A549 (cell line): ENCODE data around the gene CEMIP2. TPM values are rescaled to one million over a fixed set of nuclear protein-coding genes. Genes with fewer than 3 reads are reported as not detected.

Source experiments
- ATAC-seq, 2 experiments: fragments of 200-7000 bp in 1 of 2; fragments of >200 bp in 1 of 2; cut with Nextera tagmentation in 1 of 2; cut with Tn5 transposase in 1 of 2; 3 replicates each; pipeline versions ENCODE4 v1.8.0 to v1.9.1; 2018 to 2020; ENCODE audit warnings: mild to moderate bottlenecking in 1 of 2, moderate library complexity in 1 of 2
- CTCF ChIA-PET: fragments of 300-600 bp; sonication (Branson Sonifier 250); formaldehyde crosslinking; extraction: SDS; loops from one replicate; lab custom pipeline; 2021; ENCODE audit warnings: antibody characterized with exemption, inconsistent platforms; lab: Yijun Ruan, JAX
- POLR2A ChIA-PET: fragments of 350-600 bp; formaldehyde crosslinking; extraction: SDS; loops from one replicate; lab custom pipeline; 2021; ENCODE audit warnings: antibody characterized with exemption, inconsistent platforms; lab: Yijun Ruan, JAX
- DNase-seq, 2 experiments: peaks; one replicate each; pipeline versions ENCODE4 v3.0.0 to v3.0.0-alpha.2; 2011 to 2016; ENCODE audit warnings: low read depth in 1 of 2, low spot score in 1 of 2
- FAIRE-seq: peaks from 2 replicates; lab custom pipeline; 2011; peaks lifted over from hg19 to GRCh38; lab: Jason Lieb, UNC
- H3K27ac ChIP-seq, 2 experiments: fragments of >200 bp; sonication (Bioruptor Twin); formaldehyde crosslinking; 3 replicates each; pipeline ENCODE4 v1.5.1; 2016 to 2017
- H3K4me1 ChIP-seq: fragments of >200 bp; sonication (Bioruptor Twin); formaldehyde crosslinking; 3 replicates; pipeline ENCODE4 v1.6.1; 2016
- H3K4me2 ChIP-seq: fragments of >200 bp; sonication (Bioruptor Twin); formaldehyde crosslinking; 3 replicates; pipeline ENCODE4 v1.6.1; 2016
- H3K4me3 ChIP-seq: fragments of >200 bp; sonication (Bioruptor Twin); formaldehyde crosslinking; 3 replicates; pipeline ENCODE4 v1.5.1; 2016
- H3K9me3 ChIP-seq: fragments of >200 bp; sonication (Bioruptor Twin); formaldehyde crosslinking; 3 replicates; pipeline ENCODE4 v1.6.1; 2016
- CHD4 ChIP-seq: fragments of 200-600 bp; sonication (generic); IDR thresholded peaks from 2 replicates; pipeline ENCODE4 v1.6.1; 2016; ENCODE audit warnings: antibody characterized with exemption, mild to moderate bottlenecking, borderline replicate concordance
- EP300 ChIP-seq, 2 experiments: fragments of >200 bp; sonication (Bioruptor Twin); formaldehyde crosslinking; IDR thresholded peaks; 2 replicates in 1 of 2; 3 replicates in 1 of 2; pipeline ENCODE4 v1.6.1; 2016 to 2017
- FOSL2 ChIP-seq, 2 experiments: fragments of 450-650 bp in 1 of 2; fragments of >200 bp in 1 of 2; sonication (Bioruptor Twin) in 1 of 2; formaldehyde crosslinking; IDR thresholded peaks; 2 replicates each; pipeline versions ENCODE4 v1.5.0 to v1.6.1; 2016 to 2020; ENCODE audit warnings: mild to moderate bottlenecking in 1 of 2, moderate library complexity in 1 of 2
- FOXS1 ChIP-seq: fragments of 250-450 bp; sonication (Bioruptor Pico); IDR thresholded peaks from 2 replicates; pipeline ENCODE4 v1.5.0; 2020; ENCODE audit warnings: mild to moderate bottlenecking, moderate library complexity
- GATA3 ChIP-seq: IDR thresholded peaks from 2 replicates; pipeline ENCODE4 v1.6.1; 2012; ENCODE audit warnings: borderline replicate concordance
- HEYL ChIP-seq: fragments of 250-450 bp; sonication (Bioruptor Pico); IDR thresholded peaks from 2 replicates; pipeline ENCODE4 v1.8.0; 2021; ENCODE audit warnings: mild to moderate bottlenecking, moderate library complexity
- KDM1A ChIP-seq: fragments of 200-600 bp; sonication (generic); IDR thresholded peaks from 2 replicates; pipeline ENCODE4 v1.6.1; 2016; ENCODE audit warnings: low read depth, mild to moderate bottlenecking
- MAFK ChIP-seq: fragments of 450-650 bp; IDR thresholded peaks from 2 replicates; pipeline ENCODE4 v1.6.1; 2014; ENCODE audit not compliant: partially characterized antibody
- NFE2L2 ChIP-seq: fragments of 150-350 bp; conservative IDR thresholded peaks from 2 replicates; pipeline ENCODE4 v1.6.1; 2014; ENCODE audit warnings: low read length
- PHF8 ChIP-seq: fragments of 200-600 bp; sonication (generic); IDR thresholded peaks from 2 replicates; pipeline ENCODE4 v1.6.1; 2016; ENCODE audit warnings: low read depth, mild to moderate bottlenecking, antibody characterized with exemption, moderate library complexity, borderline replicate concordance
- RAD21 ChIP-seq, 2 experiments: fragments of >200 bp in 1 of 2; sonication (Bioruptor Twin) in 1 of 2; formaldehyde crosslinking in 1 of 2; IDR thresholded peaks in 1 of 2; conservative IDR thresholded peaks in 1 of 2; 2 replicates in 1 of 2; 3 replicates in 1 of 2; pipeline ENCODE4 v1.6.1; 2012 to 2018; ENCODE audit warnings: inconsistent platforms in 1 of 2
- SREBF2 ChIP-seq: fragments of 450-650 bp; IDR thresholded peaks from 2 replicates; pipeline ENCODE4 v1.6.1; 2014; ENCODE audit warnings: mild to moderate bottlenecking, moderate library complexity
- TP53 ChIP-seq: fragments of 250-450 bp; sonication (Bioruptor Pico); IDR thresholded peaks from 2 replicates; pipeline ENCODE4 v1.5.0; 2021; ENCODE audit warnings: mild to moderate bottlenecking, moderate library complexity
- ZC3H11A ChIP-seq: fragments of 450-650 bp; IDR thresholded peaks from 2 replicates; pipeline ENCODE4 v1.6.1; 2014; ENCODE audit warnings: antibody characterized with exemption, mild to moderate bottlenecking
- ZSCAN20 ChIP-seq: fragments of 250-450 bp; sonication (Bioruptor Pico); IDR thresholded peaks from 2 replicates; pipeline ENCODE4 v1.8.0; 2022; ENCODE audit warnings: mild to moderate bottlenecking, moderate library complexity
- WGBS: methylation state at CpG from one replicate; pipeline ENCODE4 v1.1.6; 2017; ENCODE audit errors: missing lambda C conversion rate; 5-methylcytosine and 5-hydroxymethylcytosine counted together
- polyA plus RNA-seq, 4 experiments: library from polyadenylated mRNA; depleted of rRNA in 3 of 4; stranded (reverse); fragments of >200 nt; fragmentation: RNase III in 1 of 4; extraction: RNeasy Plus Mini Kit Qiagen cat#74134 plus additional on column Dnase treatment in 1 of 4; gene quantifications; 2 replicates in 3 of 4; 3 replicates in 1 of 4; pipeline ENCODE4 v1.2.3, GENCODE V29; 2011 to 2017
- TF ChIP-seq, protein P1 (sequence below): fragments of 150-350 bp; IDR thresholded peaks from 2 replicates; pipeline ENCODE4 v1.6.1; 2014; ENCODE audit warnings: low read depth, mild to moderate bottlenecking, low read length
- TF ChIP-seq, protein P2 (sequence below): IDR thresholded peaks from 2 replicates; pipeline ENCODE4 v1.6.1; 2012; ENCODE audit warnings: low read depth, borderline replicate concordance
- TF ChIP-seq, protein P3 (sequence below): IDR thresholded peaks from 2 replicates; pipeline ENCODE4 v1.6.1; 2012
- TF ChIP-seq, protein P4 (sequence below): IDR thresholded peaks from 2 replicates; pipeline ENCODE4 v1.6.1; 2012
- TF ChIP-seq, protein P5 (sequence below): fragments of >200 bp; sonication (Bioruptor Twin); formaldehyde crosslinking; IDR thresholded peaks from 3 replicates; pipeline ENCODE4 v1.6.1; 2016

Gene CEMIP2
- polyA plus RNA-seq, 2 of the 4 experiments (the other 2 are of a cell fraction): 146 to 161 TPM

DNA sequence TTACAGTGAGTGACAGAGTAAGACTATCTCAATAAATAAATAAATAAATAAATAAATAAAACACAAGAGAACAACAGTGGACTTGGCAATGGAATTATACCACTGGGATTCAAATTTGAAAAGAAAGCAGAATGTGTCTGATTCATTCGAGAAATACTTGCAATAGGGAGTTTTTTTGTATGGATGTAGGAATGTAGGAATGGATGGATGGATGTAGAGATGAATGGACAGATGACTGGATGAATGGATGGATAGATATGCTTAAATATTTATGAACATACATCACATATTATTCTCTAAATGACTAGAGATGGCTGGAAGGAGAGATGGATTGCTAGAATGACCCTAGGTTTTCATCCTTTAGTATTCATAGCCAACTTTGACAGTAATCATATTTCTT lies 22.0 kb upstream of the CEMIP2 start:
- TF ChIP-seq, protein P1, sequence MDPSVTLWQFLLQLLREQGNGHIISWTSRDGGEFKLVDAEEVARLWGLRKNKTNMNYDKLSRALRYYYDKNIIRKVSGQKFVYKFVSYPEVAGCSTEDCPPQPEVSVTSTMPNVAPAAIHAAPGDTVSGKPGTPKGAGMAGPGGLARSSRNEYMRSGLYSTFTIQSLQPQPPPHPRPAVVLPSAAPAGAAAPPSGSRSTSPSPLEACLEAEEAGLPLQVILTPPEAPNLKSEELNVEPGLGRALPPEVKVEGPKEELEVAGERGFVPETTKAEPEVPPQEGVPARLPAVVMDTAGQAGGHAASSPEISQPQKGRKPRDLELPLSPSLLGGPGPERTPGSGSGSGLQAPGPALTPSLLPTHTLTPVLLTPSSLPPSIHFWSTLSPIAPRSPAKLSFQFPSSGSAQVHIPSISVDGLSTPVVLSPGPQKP: no peak
- TF ChIP-seq NFE2L2: no peak
- no peak for TF ChIP-seq EP300 (IDR thresholded peaks at IDR 0.05)
- no peak for TF ChIP-seq KDM1A
- TF ChIP-seq PHF8: no peak
- no peak for TF ChIP-seq SREBF2
- no peak for TF ChIP-seq HEYL (CRISPR knock-in tag)
- TF ChIP-seq, protein P2, sequence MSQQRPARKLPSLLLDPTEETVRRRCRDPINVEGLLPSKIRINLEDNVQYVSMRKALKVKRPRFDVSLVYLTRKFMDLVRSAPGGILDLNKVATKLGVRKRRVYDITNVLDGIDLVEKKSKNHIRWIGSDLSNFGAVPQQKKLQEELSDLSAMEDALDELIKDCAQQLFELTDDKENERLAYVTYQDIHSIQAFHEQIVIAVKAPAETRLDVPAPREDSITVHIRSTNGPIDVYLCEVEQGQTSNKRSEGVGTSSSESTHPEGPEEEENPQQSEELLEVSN: no peak
- POLR2A ChIA-PET: interaction anchor here (0.9 kb wide), 1 partner anchor 22 kb away, joined by 3 read pairs; the partner anchor contains the start of gene CEMIP2
- H3K4me3 ChIP-seq: no peak overlapping the region
- no peak overlapping the region for H3K4me2 ChIP-seq
- CTCF ChIA-PET: interaction anchor here (1.3 kb wide), 1 partner anchor 29 kb away, joined by 4 read pairs; no protein-coding TSS in a partner anchor
- FAIRE-seq (no peak), ATAC-seq (no peak), DNase-seq (no peak)
- H3K9me3 ChIP-seq: no peaks in the 10 kb centered on the region
- H3K4me1 ChIP-seq: peaks cover 41% of the 10 kb centered on the region
- H3K27ac ChIP-seq: no peak overlapping the region
- 93% methylated on average over 1 of the region's 1 CpG for WGBS

DNA sequence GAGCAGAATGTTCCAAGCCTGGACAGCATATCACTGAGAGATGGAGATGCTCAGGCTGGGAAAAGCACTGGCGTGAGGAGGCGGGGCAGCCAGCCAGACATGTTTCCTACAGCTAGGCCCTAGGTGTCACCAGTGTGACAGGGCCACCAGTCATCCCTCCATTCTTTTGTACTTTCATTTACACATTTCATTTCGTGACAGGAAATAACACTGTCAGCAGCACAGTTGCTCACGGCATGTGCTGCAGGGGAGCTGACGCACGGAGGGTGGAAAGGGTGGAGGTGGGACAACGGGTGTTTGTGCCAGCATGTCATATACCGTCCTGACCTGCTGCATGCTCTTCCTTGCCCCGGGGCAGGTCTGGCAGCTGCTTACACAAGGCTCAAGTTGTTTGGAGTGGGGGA lies 14.8 kb upstream of the CEMIP2 start:
- CTCF ChIA-PET: interaction anchor here (1.1 to 2.6 kb wide), 3 partner anchors 9 to 36 kb away, joined by 4 to 15 read pairs (median 5); partner anchors contain the start of gene CEMIP2
- DNase-seq (peak in 1 of 2 experiments; percentile 49), ATAC-seq (peak; percentile 79 to 91), FAIRE-seq (no peak)
- POLR2A ChIA-PET: no interaction called here
- no peak overlapping the region for H3K4me3 ChIP-seq
- peak overlapping the region; percentile 50 to 62; a peak in 5 of 6 replicates for H3K27ac ChIP-seq
- WGBS: 26% methylated on average over 9 of the region's 9 CpGs
- H3K9me3 ChIP-seq: no peaks in the 10 kb centered on the region
- TF ChIP-seq CHD4 (no peak), RAD21 (conservative IDR thresholded peaks at IDR 0.05 in 1 of 2, IDR thresholded peaks at IDR 0.05 in 1 of 2) (peak; percentile 26 to 34; a peak in 1 of 5 replicates), EP300 (IDR thresholded peaks at IDR 0.05) (0 out of 5 replicates have a peak, but pooled peaks of 1 of the 2 experiments have one; percentile 24), ZSCAN20 (CRISPR knock-in tag) (no peak), KDM1A (no peak), GATA3 (0 out of 2 replicates have a peak, but pooled peaks have one; percentile 23), MAFK (no peak)
- TF ChIP-seq, protein P3, sequence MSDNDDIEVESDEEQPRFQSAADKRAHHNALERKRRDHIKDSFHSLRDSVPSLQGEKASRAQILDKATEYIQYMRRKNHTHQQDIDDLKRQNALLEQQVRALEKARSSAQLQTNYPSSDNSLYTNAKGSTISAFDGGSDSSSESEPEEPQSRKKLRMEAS: peak; percentile 70
- TF ChIP-seq, protein P4, sequence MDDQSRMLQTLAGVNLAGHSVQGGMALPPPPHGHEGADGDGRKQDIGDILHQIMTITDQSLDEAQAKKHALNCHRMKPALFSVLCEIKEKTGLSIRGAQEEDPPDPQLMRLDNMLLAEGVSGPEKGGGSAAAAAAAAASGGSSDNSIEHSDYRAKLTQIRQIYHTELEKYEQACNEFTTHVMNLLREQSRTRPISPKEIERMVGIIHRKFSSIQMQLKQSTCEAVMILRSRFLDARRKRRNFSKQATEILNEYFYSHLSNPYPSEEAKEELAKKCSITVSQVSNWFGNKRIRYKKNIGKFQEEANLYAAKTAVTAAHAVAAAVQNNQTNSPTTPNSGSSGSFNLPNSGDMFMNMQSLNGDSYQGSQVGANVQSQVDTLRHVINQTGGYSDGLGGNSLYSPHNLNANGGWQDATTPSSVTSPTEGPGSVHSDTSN: no peak
- H3K4me2 ChIP-seq: peak overlapping the region; percentile 70
- peaks cover 25% of the 10 kb centered on the region for H3K4me1 ChIP-seq

DNA sequence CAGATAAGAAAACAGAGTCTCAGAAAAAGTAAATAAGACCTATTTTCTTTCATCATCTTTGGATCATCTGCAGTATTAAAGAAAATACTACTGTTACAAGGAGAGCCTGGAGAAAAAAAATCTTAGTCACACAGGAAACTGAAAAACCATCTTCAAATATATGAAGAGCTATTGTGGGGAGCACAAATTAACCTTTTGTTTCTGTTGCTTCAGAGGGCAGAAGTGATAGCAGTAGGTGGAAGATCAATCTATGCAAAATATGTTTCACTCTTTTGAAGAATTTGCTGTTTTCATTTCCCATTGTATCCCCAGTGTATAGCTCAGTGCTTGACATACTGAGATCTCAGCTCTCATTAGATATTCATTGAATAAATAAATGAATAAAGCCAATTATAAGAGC lies 13.1 kb upstream of the CEMIP2 start:
- no peak for DNase-seq
- H3K4me2 ChIP-seq: no peak overlapping the region
- ChIA-PET CTCF (interaction anchor here (0.9 to 2.2 kb wide), 3 partner anchors 10 to 25 kb away, joined by 3 to 11 read pairs (median 9); no protein-coding TSS in a partner anchor), POLR2A (interaction anchor here (1.1 kb wide), 1 partner anchor 13 kb away, joined by 3 read pairs; the partner anchor contains the start of gene CEMIP2)
- H3K27ac ChIP-seq: peak overlapping the region in 1 of 2 experiments; percentile 5; a peak in 1 of 6 replicates
- no peak for ATAC-seq
- no peaks in the 10 kb centered on the region for H3K9me3 ChIP-seq
- no peak overlapping the region for H3K4me3 ChIP-seq
- peaks cover 25% of the 10 kb centered on the region for H3K4me1 ChIP-seq
- TF ChIP-seq RAD21 (conservative IDR thresholded peaks at IDR 0.05 in 1 of 2, IDR thresholded peaks at IDR 0.05 in 1 of 2) (no peak), TP53 (CRISPR knock-in tag) (no peak), SREBF2 (no peak), FOXS1 (CRISPR knock-in tag) (no peak), EP300 (IDR thresholded peaks at IDR 0.05) (no peak), KDM1A (no peak), PHF8 (no peak), ZC3H11A (no peak), MAFK (no peak), FOSL2 (IDR thresholded peaks at IDR 0.05) (no peak), FOSL2 (CRISPR knock-in tag; IDR thresholded peaks at IDR 0.05) (no peak)
- TF ChIP-seq, protein P5, sequence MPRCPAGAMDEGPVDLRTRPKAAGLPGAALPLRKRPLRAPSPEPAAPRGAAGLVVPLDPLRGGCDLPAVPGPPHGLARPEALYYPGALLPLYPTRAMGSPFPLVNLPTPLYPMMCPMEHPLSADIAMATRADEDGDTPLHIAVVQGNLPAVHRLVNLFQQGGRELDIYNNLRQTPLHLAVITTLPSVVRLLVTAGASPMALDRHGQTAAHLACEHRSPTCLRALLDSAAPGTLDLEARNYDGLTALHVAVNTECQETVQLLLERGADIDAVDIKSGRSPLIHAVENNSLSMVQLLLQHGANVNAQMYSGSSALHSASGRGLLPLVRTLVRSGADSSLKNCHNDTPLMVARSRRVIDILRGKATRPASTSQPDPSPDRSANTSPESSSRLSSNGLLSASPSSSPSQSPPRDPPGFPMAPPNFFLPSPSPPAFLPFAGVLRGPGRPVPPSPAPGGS: no peak
- FAIRE-seq: no peak
